Fibroblast of the aortic adventitia (primary cell): ENCODE data around the gene MREG. TPM values are rescaled to one million over a fixed set of nuclear protein-coding genes. Genes with fewer than 3 reads are reported as not detected.
"Not testable (repeated sequence)": the region's sequence is repeated elsewhere in the genome, so short reads cannot be mapped to it uniquely, and the experiment has no call there.

ENCODE experiments used
- DNase-seq: peaks from one replicate; pipeline ENCODE4 v3.0.0-alpha.2; 2010; ENCODE audit warnings: low read depth
- H3K4me3 ChIP-seq: 2 replicates; pipeline ENCODE4 v1.5.1; 2011; ENCODE audit warnings: low read depth, mild to moderate bottlenecking, control low read depth, low read length, moderate library complexity
- total RNA-seq: library from RNA; depleted of rRNA; stranded (reverse); fragments of >200 nt; gene quantifications from 2 replicates; pipeline ENCODE4 v1.2.3, GENCODE V29; 2012; ENCODE audit warnings: low replicate concordance
- TF ChIP-seq, protein P1 (sequence below): IDR thresholded peaks from 2 replicates; pipeline ENCODE4 v1.5.1; 2011; ENCODE audit warnings: mild to moderate bottlenecking, low read length, control low read depth, inconsistent platforms; ENCODE audit not compliant: insufficient read depth

MREG gene
- total RNA-seq, 1 donor = 2.8 TPM

DNA sequence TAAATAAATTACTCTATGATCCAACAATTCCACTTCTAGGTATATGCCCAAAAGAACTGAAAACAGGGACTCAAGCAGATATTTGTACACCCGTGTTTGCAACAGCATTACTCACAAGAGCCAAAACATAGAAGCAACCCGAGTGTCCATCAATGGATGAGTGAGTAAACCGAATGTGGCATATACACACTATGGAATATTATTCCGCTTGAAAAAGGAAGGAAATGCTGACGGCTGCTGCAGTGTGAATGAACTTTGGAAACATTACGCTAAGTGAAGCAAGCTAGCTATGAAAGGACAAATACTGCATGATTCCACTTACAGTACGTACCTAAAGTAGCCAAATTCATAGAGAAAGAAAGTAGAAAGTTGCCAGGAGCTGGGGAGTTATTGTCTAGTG, 32.2 kb downstream of the MREG start:
- DNase-seq = no peak
- no peak overlapping the region for H3K4me3 ChIP-seq
- TF ChIP-seq, protein P1, sequence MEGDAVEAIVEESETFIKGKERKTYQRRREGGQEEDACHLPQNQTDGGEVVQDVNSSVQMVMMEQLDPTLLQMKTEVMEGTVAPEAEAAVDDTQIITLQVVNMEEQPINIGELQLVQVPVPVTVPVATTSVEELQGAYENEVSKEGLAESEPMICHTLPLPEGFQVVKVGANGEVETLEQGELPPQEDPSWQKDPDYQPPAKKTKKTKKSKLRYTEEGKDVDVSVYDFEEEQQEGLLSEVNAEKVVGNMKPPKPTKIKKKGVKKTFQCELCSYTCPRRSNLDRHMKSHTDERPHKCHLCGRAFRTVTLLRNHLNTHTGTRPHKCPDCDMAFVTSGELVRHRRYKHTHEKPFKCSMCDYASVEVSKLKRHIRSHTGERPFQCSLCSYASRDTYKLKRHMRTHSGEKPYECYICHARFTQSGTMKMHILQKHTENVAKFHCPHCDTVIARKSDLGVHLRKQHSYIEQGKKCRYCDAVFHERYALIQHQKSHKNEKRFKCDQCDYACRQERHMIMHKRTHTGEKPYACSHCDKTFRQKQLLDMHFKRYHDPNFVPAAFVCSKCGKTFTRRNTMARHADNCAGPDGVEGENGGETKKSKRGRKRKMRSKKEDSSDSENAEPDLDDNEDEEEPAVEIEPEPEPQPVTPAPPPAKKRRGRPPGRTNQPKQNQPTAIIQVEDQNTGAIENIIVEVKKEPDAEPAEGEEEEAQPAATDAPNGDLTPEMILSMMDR = no peak

- H3K4me3 ChIP-seq = no peak overlapping the region
- TF ChIP-seq, protein P1 = no peak
- no peak for DNase-seq
These were observed 33.7 kb downstream of the MREG start for GRCh38 chr2:215979620-215980019.

DNA sequence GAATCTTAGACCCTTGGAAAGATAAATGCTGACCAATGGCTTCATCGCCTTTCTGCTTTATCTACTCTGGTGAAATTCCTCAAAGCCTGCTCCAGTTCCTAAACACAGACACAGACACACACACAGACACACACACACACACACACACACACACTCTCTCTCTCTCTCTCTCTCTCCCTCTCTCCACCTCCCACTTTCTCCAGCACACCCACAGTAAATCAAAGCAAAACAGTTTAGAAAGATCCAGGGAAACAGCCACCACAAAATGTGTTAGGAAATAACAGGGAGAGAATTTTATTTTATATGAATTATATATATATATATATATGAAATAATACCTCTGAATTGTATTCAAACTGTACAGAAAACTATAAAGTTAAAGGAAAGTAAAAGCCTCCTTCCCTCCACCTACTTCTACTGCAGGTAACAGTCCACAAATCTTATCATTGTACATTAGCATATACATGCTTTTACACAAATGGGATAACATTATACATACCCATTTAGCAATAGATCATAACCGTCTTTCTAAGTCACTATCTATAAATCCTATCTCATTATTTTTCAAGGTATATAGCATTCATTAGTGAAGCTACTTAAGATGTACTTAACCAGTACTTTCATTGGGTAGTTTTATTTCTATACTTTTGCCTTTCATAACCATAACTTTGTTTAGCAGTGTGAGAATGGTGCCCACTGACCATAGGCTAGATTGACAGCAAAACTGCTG, 38.5 kb downstream of the MREG start:
- TF ChIP-seq, protein P1 = no peak
- DNase-seq = no peak
- H3K4me3 ChIP-seq = no peak overlapping the region

DNA sequence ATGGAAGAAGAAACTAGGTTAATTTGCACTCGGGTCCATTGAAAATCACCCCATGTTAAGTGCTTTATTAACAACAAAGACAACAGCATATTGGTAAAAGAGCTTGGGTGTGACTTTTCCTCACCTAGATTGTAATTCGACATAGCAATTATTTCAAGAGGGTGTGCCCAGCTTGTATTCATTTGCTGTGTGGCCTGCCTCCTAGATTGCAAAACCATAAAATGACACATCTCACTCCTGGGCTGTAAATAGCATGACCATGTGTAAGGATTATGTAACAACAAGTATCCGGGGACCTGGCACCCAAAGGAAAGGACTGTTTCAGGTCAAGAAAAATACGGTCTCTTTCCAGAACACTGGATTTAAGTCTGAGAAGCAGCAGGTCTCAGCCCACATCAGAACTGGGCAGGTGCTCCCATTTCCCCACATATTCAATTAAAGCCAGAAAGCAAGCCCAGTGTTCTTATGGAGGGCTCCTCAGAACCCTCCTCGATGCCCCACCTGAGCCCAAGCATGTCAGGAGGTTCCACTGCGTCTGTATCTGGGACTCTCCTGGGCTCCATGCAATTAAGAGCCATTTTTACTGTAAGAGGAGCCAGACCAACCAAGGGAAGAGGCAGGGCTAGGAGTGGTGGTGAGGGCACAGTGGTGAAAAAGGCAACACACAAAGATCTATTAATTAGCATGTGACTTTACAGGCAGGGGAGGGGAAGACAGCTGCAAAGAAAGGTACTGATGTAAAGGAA, 39.2 kb downstream of the MREG start:
- no peak overlapping the region for H3K4me3 ChIP-seq
- TF ChIP-seq, protein P1 = no peak
- DNase-seq = no peak

DNA sequence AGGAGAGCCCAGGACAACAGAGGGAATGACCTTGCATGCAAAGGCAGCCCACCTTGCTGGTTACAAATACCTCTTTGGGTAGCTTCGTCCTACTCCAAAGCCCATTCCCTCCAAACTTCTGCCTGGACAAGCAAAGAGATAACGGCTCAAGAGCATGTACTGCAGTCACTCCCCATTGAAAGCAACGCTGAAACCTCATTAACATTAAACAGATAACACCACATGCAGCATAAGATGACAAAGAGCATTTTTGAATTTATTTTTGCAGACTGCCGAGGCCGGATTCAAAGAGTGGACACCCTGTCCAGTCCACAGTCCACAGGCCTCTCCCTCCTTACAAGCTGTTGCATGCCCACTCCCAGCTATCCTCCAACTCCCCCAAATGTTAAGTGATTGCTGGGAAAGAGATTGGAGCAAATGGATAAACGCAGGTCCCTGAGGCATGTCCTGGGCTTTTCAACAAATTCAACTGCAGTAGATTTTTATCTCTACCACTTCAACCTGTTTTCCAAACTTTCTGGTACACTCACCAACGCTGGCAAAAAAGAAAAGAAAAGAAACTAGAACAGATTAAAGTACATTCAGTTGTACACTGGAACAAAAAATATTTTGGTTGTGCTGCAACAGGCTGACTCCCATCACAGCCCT, 40.1 kb downstream of the MREG start:
- no peak for DNase-seq
- H3K4me3 ChIP-seq = no peak overlapping the region
- TF ChIP-seq, protein P1 = no peak

- TF ChIP-seq, protein P1 = no peak
- no peak overlapping the region for H3K4me3 ChIP-seq
- DNase-seq = no peak
These were observed 41.7 kb downstream of the MREG start for GRCh38 chr2:215971671-215972070.

DNA sequence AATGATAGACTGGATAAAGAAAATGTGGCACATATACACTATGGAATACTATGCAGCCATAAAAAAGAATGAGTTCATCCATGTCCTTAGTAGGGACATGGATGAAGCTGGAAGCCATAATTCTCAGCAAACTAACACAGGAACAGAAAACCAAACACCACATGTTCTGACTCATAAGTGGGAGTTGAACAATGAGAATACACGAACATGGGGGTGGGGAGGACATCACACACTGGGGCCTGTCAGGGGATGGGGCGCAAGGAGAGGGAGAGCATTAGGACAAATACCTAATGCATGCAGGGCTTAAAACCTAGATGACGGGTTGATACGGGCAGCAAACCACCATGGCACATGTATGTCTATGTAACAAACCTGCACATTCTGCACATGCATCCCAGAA, 42.5 kb downstream of the MREG start:
- DNase-seq, H3K4me3 ChIP-seq: not testable (repeated sequence)
